ENCODE data around the gene MYCBPAP. TPM values are rescaled to one million over a fixed set of nuclear protein-coding genes. Genes with fewer than 3 reads are reported as not detected.

MYCBPAP gene
- total and polyA plus RNA-seq, 2 donors (not counting 3 experiments of a cell fraction or from before 2014, with no cell fraction given), result 0.40 to 0.66 TPM

- POLR2A ChIA-PET, result interaction anchor here (0.5 kb wide), 1 partner anchor 99 kb away, joined by 8 read pairs; no protein-coding TSS in a partner anchor
- BruUV-seq (replicated peaks), result no TSS peak
These were observed 26.1 kb upstream of the MYCBPAP start for GRCh38 chr17:50482110-50482509.

More at GRCh38 chr17:50482110-50482509, 26.1 kb upstream of the MYCBPAP start:
- no peak for FAIRE-seq
- no peak for DNase-seq (ENCODE audit: low read depth, low spot score)
- Histone ChIP-seq H3K4me3 (replicated peaks in 1 of 3; ENCODE audit: insufficient read depth in 1 of 3, low read depth in 1 of 3, low read length in 3 of 3) (no peak overlapping the region), H3K79me2 (ENCODE audit: control insufficient read depth, insufficient read depth, low read length) (peaks cover 8% of the 10 kb centered on the region), H3K27ac (ENCODE audit: insufficient read depth, low read depth, low read length) (no peak overlapping the region), H3K9ac (replicated peaks; ENCODE audit: extremely low read depth, insufficient read depth, low read length) (no peak overlapping the region), H3K4me1 (ENCODE audit: control insufficient read depth, extremely low read depth, insufficient read depth, low read length) (peaks cover 20% of the 10 kb centered on the region), H3K27me3 (ENCODE audit: control insufficient read depth in 2 of 2, insufficient read depth in 2 of 2, low read length in 2 of 2) (no peaks in the 10 kb centered on the region), H4K20me1 (replicated peaks; ENCODE audit: control insufficient read depth, extremely low read depth, insufficient read depth, low read length) (no peaks in the 10 kb centered on the region), H3K9me1 (replicated peaks; ENCODE audit: control insufficient read depth, extremely low read depth, insufficient read depth, low read length) (no peaks in the 10 kb centered on the region), H3K9me3 (replicated peaks; ENCODE audit: control insufficient read depth, insufficient read depth, low read length) (no peaks in the 10 kb centered on the region), H2AFZ (ENCODE audit: low read depth, low read length) (no peak overlapping the region), H3K4me2 (ENCODE audit: insufficient read depth, low read length) (no peak overlapping the region), H3K36me3 (ENCODE audit: control insufficient read depth in 2 of 2, extremely low read depth in 1 of 2, insufficient read depth in 2 of 2, low read length in 2 of 2) (peaks cover 2 to 13% of the 10 kb centered on the region in 2 experiments)
- intact Hi-C loops (cut with micrococcal nuclease) (loop anchor here (1.0 to 5.0 kb wide), 7 partner anchors 19 to 360 kb away; partner anchors contain the start of gene SPATA20), dilution Hi-C loops (cut with MboI; ENCODE audit: extremely low pct_ligation_motif_present, low sequenced_read_pairs) (no loop called here)
- CTCF ChIA-PET, result interaction anchor here (0.8 to 3.1 kb wide), 5 partner anchors 20 to 301 kb away, joined by 3 to 28 read pairs (median 8); no protein-coding TSS in a partner anchor
- TF ChIP-seq EZH2 (IDR thresholded peaks at IDR 0.05; ENCODE audit: borderline replicate concordance, low read depth, low read length, severe bottlenecking) (no peak), MAX (IDR thresholded peaks at IDR 0.05; ENCODE audit: insufficient read depth, insufficient read length) (no peak), POLR2AphosphoS5 (IDR thresholded peaks at IDR 0.05; ENCODE audit: insufficient read depth, low read depth, low read length) (no peak), FOS (IDR thresholded peaks at IDR 0.05; ENCODE audit: borderline replicate concordance, insufficient read depth, low read length) (no peak), CTCF (IDR thresholded peaks at IDR 0.05; ENCODE audit: extremely low read depth in 1 of 2, insufficient read depth in 1 of 2, low read depth in 1 of 2, low read length in 2 of 2) (no peak), POLR2A (IDR thresholded peaks at IDR 0.05; ENCODE audit: low read depth, low read length) (no peak), JUN (IDR thresholded peaks at IDR 0.05; ENCODE audit: borderline replicate concordance, insufficient read depth, insufficient read length, low read depth) (no peak), GATA2 (IDR thresholded peaks at IDR 0.05; ENCODE audit: insufficient read depth, insufficient read length, low read depth, low read length) (no peak), MYC (IDR thresholded peaks at IDR 0.05; ENCODE audit: low read depth, low read length) (no peak)

Measured in endothelial cell of umbilical vein (primary cell).